ENCODE measurements around the gene WIPF2.
"Not testable (repeated sequence)": the region's sequence is repeated elsewhere in the genome, so short reads cannot be mapped to it uniquely, and the experiment has no call there.

WIPF2 gene

GRCh38 chr17:40192961-40193360, 26.1 kb upstream of the WIPF2 start:
- DNase-seq = no peak

- no peak for DNase-seq
These were observed 24.3 kb upstream of the WIPF2 start for GRCh38 chr17:40194821-40195220.

GRCh38 chr17:40197550-40197949, 21.6 kb upstream of the WIPF2 start:
- no peak for DNase-seq

- not testable (repeated sequence) for DNase-seq
These were observed 21.1 kb upstream of the WIPF2 start for GRCh38 chr17:40197965-40198456.

- no peak for DNase-seq
These were observed 20.5 kb upstream of the WIPF2 start for GRCh38 chr17:40198576-40198975.

- DNase-seq = peak; percentile 95
These were observed 16.0 kb upstream of the WIPF2 start for GRCh38 chr17:40203131-40203530.

- not testable (repeated sequence) for DNase-seq
These were observed 12.9 kb upstream of the WIPF2 start for GRCh38 chr17:40206193-40206592.

GRCh38 chr17:40209404-40210093, 9.6 kb upstream of the WIPF2 start:
- DNase-seq = no peak

GRCh38 chr17:40213914-40214313, 5.2 kb upstream of the WIPF2 start:
- not testable (repeated sequence) for DNase-seq

GRCh38 chr17:40218006-40218739, 931 bp upstream of the WIPF2 start:
- DNase-seq = no peak

- DNase-seq = peak; percentile 81
These were observed 662 bp downstream of the WIPF2 start for GRCh38 chr17:40219594-40220338.

GRCh38 chr17:40224718-40225550, 5.8 kb downstream of the WIPF2 start:
- DNase-seq = peak; percentile 73

- DNase-seq = not testable (repeated sequence)
These were observed 10.0 kb downstream of the WIPF2 start for GRCh38 chr17:40229146-40229545.

- DNase-seq = no peak
These were observed 11.6 kb downstream of the WIPF2 start for GRCh38 chr17:40230670-40231069.

- DNase-seq = not testable (repeated sequence)
These were observed 12.8 kb downstream of the WIPF2 start for GRCh38 chr17:40231928-40232327.

GRCh38 chr17:40241252-40241834, 22.2 kb downstream of the WIPF2 start:
- no peak for DNase-seq

- DNase-seq = no peak
These were observed 23.7 kb downstream of the WIPF2 start for GRCh38 chr17:40242774-40243173.

- no peak for DNase-seq
These were observed 24.7 kb downstream of the WIPF2 start for GRCh38 chr17:40243761-40244160.

GRCh38 chr17:40244255-40244654, 25.2 kb downstream of the WIPF2 start:
- no peak for DNase-seq

GRCh38 chr17:40247926-40248495, 28.9 kb downstream of the WIPF2 start:
- peak; percentile 13 for DNase-seq

- no peak for DNase-seq
These were observed 29.4 kb downstream of the WIPF2 start for GRCh38 chr17:40248507-40248906.

- DNase-seq = no peak
These were observed 32.5 kb downstream of the WIPF2 start for GRCh38 chr17:40251576-40251975.
